ENCODE results near the gene PCBP3.
"Not testable (repeated sequence)": the region's sequence is repeated elsewhere in the genome, so short reads cannot be mapped to it uniquely, and the experiment has no call there.

Gene PCBP3

GRCh38 chr21:45698493-45699184 lies 55.1 kb downstream of the PCBP3 start:
- DNase-seq: peak in 1 of 5 donors; percentile 13

GRCh38 chr21:45699251-45699942 lies 55.9 kb downstream of the PCBP3 start:
- DNase-seq: peak in 1 of 5 donors; percentile 54

GRCh38 chr21:45699966-45700365 lies 56.4 kb downstream of the PCBP3 start:
- DNase-seq: no peak

GRCh38 chr21:45700461-45700860 lies 56.9 kb downstream of the PCBP3 start:
- no peak for DNase-seq

GRCh38 chr21:45704311-45705108 lies 61.0 kb downstream of the PCBP3 start:
- DNase-seq: no peak

GRCh38 chr21:45706299-45706698 lies 62.8 kb downstream of the PCBP3 start:
- DNase-seq: no peak

- DNase-seq: no peak
These were observed 65.6 kb downstream of the PCBP3 start for GRCh38 chr21:45709173-45709572.

- DNase-seq: no peak
These were observed 66.3 kb downstream of the PCBP3 start for GRCh38 chr21:45709696-45710268.

- DNase-seq: not testable (repeated sequence)
These were observed 66.8 kb downstream of the PCBP3 start for GRCh38 chr21:45710306-45710705.

- no peak for DNase-seq
These were observed 70.1 kb downstream of the PCBP3 start for GRCh38 chr21:45713613-45714012.

- DNase-seq: no peak
These were observed 71.9 kb downstream of the PCBP3 start for GRCh38 chr21:45715441-45715840.

- no peak for DNase-seq
These were observed 74.9 kb downstream of the PCBP3 start for GRCh38 chr21:45718413-45718812.

- DNase-seq: no peak
These were observed 75.8 kb downstream of the PCBP3 start for GRCh38 chr21:45719177-45719802.

GRCh38 chr21:45720204-45720603 lies 76.7 kb downstream of the PCBP3 start:
- not testable (repeated sequence) for DNase-seq

- DNase-seq: no peak
These were observed 78.1 kb downstream of the PCBP3 start for GRCh38 chr21:45721671-45722070.

GRCh38 chr21:45723049-45723958 lies 79.8 kb downstream of the PCBP3 start:
- DNase-seq: no peak

GRCh38 chr21:45724345-45724961 lies 80.9 kb downstream of the PCBP3 start:
- DNase-seq: no peak

- no peak for DNase-seq
These were observed 81.7 kb downstream of the PCBP3 start for GRCh38 chr21:45724994-45725843.

GRCh38 chr21:45725844-45726200 lies 82.3 kb downstream of the PCBP3 start:
- DNase-seq: no peak

- DNase-seq: no peak
These were observed 82.9 kb downstream of the PCBP3 start for GRCh38 chr21:45726438-45726837.
